H1 (cell line): ENCODE measurements around the gene NCEH1.
"Not testable (repeated sequence)": the region's sequence is repeated elsewhere in the genome, so short reads cannot be mapped to it uniquely, and the experiment has no call there.

ENCODE experiments used
- ATF3 ChIP-seq: IDR thresholded peaks from 2 replicates; pipeline ENCODE4 v1.6.1; 2011; ENCODE audit warnings: low read depth, mild to moderate bottlenecking, low read length; ENCODE audit not compliant: insufficient read depth
- BCL11A ChIP-seq, 2 experiments: IDR thresholded peaks; one replicate each; pipeline ENCODE4 v1.6.1; 2011; ENCODE audit warnings: low read depth in 2 of 2, low read length in 2 of 2, mild to moderate bottlenecking in 2 of 2
- CTCF ChIP-seq, 3 experiments: IDR thresholded peaks; 1 replicate in 2 of 3; 2 replicates in 1 of 3; pipeline versions ENCODE4 v1.5.1 to v1.6.1; 2011; ENCODE audit warnings: low read length in 3 of 3, mild to moderate bottlenecking in 3 of 3, inconsistent platforms in 2 of 3, low read depth in 1 of 3, moderate library complexity in 1 of 3; ENCODE audit not compliant: insufficient read depth in 1 of 3; ENCODE audit errors: control extremely low read depth in 1 of 3
- E2F6 ChIP-seq: IDR thresholded peaks from 2 replicates; pipeline ENCODE4 v1.6.1; 2012; ENCODE audit warnings: inconsistent platforms
- EP300 ChIP-seq, 2 experiments: IDR thresholded peaks; 1 replicate in 1 of 2; 2 replicates in 1 of 2; pipeline ENCODE4 v1.6.1; 2011 to 2012; ENCODE audit warnings: low read depth in 2 of 2, low read length in 2 of 2, mild to moderate bottlenecking in 2 of 2, borderline replicate concordance in 1 of 2, inconsistent platforms in 1 of 2, moderate library complexity in 1 of 2
- EZH2 ChIP-seq: fragments of 200-600 bp; sonication (generic); IDR thresholded peaks from 2 replicates; pipeline ENCODE4 v1.7.1; 2012; ENCODE audit warnings: low read depth, mild to moderate bottlenecking, moderate library complexity, low read length, inconsistent platforms; ENCODE audit not compliant: severe bottlenecking
- GABPA ChIP-seq: IDR thresholded peaks from 2 replicates; pipeline ENCODE4 v1.6.1; 2011; ENCODE audit warnings: mild to moderate bottlenecking, low read length, moderate library complexity, borderline replicate concordance; ENCODE audit not compliant: insufficient read depth
- HDAC6 ChIP-seq: IDR thresholded peaks from one replicate; pipeline ENCODE4 v1.7.1; 2012; ENCODE audit warnings: low read depth, mild to moderate bottlenecking, inconsistent platforms, low read length, moderate library complexity
- JUN ChIP-seq: IDR thresholded peaks from 2 replicates; pipeline ENCODE4 v1.6.1; 2011; ENCODE audit warnings: low read depth, mild to moderate bottlenecking, improper control_type of control experiment, low read length
- POLR2A ChIP-seq, 2 experiments: IDR thresholded peaks; 1 replicate in 1 of 2; 2 replicates in 1 of 2; pipeline ENCODE4 v1.6.1; 2011; ENCODE audit warnings: low read depth in 2 of 2, low read length in 2 of 2, mild to moderate bottlenecking in 2 of 2; ENCODE audit errors: control extremely low read depth in 1 of 2
- YY1 ChIP-seq: IDR thresholded peaks from 2 replicates; pipeline ENCODE4 v1.6.1; 2011; ENCODE audit warnings: low read depth, mild to moderate bottlenecking, low read length

GRCh38 chr3:172660421-172660820 lies 50.4 kb downstream of the NCEH1 start:
- not testable (repeated sequence) for TF ChIP-seq YY1; ATF3; HDAC6; POLR2A (IDR thresholded peaks at IDR 0.05; ENCODE audit: control extremely low read depth in 1 of 2, low read depth in 2 of 2, low read length in 2 of 2); E2F6; JUN; EZH2; CTCF (IDR thresholded peaks at IDR 0.05; ENCODE audit: control extremely low read depth in 1 of 3, insufficient read depth in 1 of 3, low read depth in 1 of 3, low read length in 3 of 3); GABPA; BCL11A (IDR thresholded peaks at IDR 0.05; ENCODE audit: low read depth in 2 of 2, low read length in 2 of 2); EP300 (IDR thresholded peaks at IDR 0.05; ENCODE audit: borderline replicate concordance in 1 of 2, low read depth in 2 of 2, low read length in 2 of 2)
